HG02870 (cell line): ENCODE measurements around the gene UBIAD1.

ENCODE experiments used
- ATAC-seq: cut with Tn5 transposase; IDR thresholded peaks from one replicate; pipeline ENCODE4 v1.9.1; 2021; ENCODE audit warnings: mild to moderate bottlenecking, moderate library complexity; ENCODE audit not compliant: unreplicated experiment

The UBIAD1 gene

DNA sequence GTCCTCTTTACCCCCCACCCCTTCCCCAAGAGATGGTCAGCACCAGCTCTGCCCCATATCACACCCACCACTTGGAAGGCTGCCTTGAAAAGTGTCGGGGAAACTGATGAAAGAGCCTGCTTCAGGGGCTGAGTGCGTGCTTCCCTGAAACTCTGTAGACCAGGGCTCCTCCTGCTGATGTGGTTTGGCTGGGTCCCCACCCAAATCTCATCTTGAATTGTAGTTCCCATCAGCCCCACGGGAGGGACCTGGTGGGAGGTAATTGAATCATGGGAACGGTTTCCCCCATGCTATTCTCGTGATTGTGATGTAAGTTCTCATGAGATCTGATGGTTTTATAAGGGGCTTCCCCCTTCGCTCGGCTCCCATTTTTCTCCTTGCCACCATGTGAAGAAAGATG lies 36.4 kb downstream of the UBIAD1 start:
- no peak for ATAC-seq

GRCh38 chr1:11311816-11312755 lies 39.1 kb downstream of the UBIAD1 start:
- no peak for ATAC-seq

- ATAC-seq, result no peak
Observed at GRCh38 chr1:11314959-11315358, 42.0 kb downstream of the UBIAD1 start.

DNA sequence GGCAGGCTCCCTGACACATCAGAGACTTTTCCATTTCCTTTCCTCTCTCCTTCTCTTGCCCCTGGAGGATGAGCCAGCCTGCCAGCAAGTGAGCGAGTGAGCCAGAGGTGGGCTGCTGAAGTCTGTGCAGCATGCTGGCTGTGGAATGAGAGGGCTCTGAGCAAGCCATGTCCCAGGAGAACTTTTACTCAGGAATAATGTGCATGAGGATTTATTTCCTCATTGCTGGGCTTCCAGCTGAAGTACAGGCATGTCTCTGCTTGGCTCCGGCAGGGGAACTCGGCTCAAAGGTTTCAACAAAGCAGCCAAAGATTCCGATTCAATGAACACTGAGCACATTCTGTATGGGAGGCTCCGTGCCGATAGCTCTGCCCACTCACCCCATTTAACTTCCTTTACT lies 43.7 kb downstream of the UBIAD1 start:
- no peak for ATAC-seq

- ATAC-seq, result no peak
Observed at GRCh38 chr1:11318982-11319381, 46.0 kb downstream of the UBIAD1 start.

GRCh38 chr1:11320153-11320936 lies 47.3 kb downstream of the UBIAD1 start:
- no peak for ATAC-seq

- no peak for ATAC-seq
Observed at GRCh38 chr1:11321656-11322491, 48.9 kb downstream of the UBIAD1 start.

DNA sequence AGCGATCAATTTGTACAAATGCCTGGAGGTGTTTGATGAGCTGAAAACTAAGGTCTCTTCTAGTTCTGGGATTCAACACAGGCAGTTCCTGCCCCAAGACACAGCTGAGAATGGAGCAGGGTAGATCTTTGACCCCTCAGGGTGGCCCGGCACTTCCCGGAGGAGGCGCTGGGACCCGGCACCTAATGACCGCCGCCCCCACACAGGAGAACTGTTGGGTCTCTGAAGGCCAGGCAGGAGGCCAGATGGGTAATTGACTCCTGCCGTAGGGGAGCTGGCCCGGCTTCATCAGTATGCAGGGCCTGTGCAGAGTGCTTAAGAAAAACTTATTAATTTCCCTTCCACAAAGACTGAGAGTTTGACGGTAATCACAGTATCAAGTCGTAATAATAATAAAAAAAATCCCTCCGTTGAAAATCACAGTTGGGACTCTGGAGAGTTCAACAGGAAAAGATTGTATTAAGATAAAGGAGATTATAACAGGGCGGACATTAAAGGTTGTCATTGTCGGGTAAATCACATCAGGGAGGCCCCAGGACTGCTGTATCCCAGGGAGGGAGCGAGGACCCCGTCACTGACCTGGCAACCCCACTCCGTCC lies 51.7 kb downstream of the UBIAD1 start:
- no peak for ATAC-seq

DNA sequence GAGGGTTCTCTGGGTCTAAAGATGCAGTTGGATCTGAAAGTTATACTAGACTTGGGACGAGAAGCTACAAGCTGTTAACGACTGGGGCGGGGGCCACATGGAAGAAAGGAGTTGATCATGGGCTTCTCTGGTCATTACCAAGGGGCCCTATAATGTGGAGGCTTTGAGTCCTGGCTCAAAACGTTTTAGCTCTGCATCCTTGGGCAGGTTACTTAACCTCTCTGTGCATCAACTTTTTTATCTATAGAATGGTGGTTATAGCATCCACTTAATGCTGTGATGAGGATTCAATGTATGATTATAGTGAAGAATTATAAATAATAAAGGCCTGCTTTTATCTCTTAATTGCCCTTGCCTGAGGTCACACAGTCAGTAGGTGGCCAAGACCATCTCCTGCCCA lies 53.1 kb downstream of the UBIAD1 start:
- no peak for ATAC-seq

GRCh38 chr1:11328444-11328843 lies 55.4 kb downstream of the UBIAD1 start:
- ATAC-seq, result no peak

DNA sequence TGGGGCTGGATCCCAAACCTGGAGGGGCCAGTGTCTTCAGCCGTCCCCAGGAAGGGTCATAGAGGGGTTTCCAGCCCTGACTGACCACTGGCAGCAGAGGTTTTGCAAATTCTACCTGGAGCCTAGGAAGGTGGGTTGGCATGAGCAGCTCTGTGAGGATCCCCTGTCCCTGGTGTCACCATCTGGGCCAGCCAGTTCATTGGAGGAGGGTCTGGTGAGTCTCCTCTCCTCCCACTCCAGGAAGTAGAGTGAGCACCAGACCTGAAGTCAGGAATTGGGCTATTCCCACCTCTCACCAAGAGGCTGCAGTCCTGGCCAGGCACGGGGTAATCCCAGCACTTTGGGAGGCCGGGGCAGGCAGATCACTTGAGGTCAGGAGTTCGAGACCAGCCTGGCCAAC lies 57.4 kb downstream of the UBIAD1 start:
- ATAC-seq, result no peak

GRCh38 chr1:11331036-11331944 lies 58.3 kb downstream of the UBIAD1 start:
- ATAC-seq, result no peak

DNA sequence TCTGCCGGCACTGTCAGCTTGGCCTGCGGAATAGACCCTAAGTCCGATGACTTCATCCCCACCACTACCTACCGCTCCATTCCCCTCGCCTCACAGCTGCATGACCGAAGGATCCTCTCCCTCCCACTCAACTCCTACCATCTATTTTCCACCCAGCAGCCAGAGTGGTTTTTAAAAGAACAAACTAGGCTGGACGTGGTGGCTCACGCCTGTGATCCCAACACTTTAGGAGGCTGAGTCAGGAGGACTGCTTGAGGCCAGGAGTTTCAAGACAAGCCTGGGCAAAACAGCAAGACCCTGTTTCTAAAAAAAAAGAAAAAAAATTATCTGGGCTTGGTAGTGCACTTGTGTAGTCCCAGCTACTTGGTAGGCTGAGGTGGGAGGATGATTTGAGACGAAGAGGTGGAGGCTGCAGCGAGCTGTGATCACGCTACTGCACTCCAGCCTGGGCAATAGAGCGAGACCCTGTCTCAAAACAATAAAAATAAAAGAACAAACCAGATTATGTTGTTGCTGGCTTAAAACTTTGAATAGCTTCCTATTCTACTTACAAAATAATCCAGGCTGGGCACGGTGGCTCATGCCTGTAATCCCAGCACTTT lies 59.0 kb downstream of the UBIAD1 start:
- no peak for ATAC-seq

- ATAC-seq, result no peak
Observed at GRCh38 chr1:11333631-11334030, 60.6 kb downstream of the UBIAD1 start.

GRCh38 chr1:11334261-11334804 lies 61.3 kb downstream of the UBIAD1 start:
- ATAC-seq, result no peak

DNA sequence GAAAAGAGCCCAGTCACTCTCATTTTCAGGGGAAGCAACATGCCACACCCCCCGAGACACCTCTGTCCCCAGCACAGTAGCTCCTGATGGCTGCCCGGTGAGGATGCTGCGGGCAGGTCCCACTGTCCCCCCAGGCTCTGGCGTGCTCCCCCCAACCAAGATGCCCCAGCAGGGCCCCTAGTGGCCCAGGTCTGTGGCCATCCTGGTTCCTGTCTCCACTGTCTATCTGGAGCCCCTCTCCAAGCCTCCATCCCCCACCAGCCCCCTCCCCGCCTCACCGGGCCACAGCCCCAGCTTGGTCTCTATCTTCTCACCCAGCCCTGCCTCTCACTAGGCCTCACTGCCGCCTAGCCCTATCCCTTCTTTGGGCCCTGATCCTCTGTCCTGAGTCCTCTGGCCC lies 61.8 kb downstream of the UBIAD1 start:
- ATAC-seq, result no peak

DNA sequence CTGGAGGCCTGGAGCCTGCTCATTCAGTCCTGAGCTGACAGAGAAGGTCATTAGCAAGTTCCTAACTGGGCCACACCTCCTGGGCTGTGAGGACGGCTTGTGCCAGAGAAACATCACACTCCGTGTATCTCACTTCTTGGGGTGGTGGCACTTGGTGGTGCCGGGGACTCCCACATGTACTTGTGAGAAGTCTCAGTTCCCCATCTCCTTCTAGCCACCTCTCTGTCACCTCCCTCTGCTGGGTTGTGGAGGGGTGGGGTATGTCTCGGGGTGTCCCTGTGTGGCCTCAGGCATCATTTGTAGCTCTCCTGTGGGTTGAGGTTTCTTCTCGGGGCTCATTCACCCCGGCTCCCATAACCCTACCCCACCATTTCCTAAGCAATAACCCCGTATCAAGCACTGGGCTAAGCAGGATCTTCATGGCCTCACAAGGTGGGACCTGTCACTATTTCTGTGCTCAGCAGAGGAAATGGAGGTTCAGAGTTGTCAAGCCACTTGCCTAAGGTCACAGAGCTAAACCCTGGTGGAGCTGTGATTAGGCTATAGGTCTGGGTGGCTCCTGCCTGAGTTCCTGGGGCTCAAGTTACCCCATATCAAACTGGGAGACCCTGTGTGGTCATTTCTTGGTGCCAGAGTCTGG lies 62.5 kb downstream of the UBIAD1 start:
- peak; percentile 88 for ATAC-seq

GRCh38 chr1:11337580-11338073 lies 64.6 kb downstream of the UBIAD1 start:
- ATAC-seq, result no peak
